ENCODE measurements around the gene KBTBD7.

GRCh38 chr13:41177616-41178015 is 16.8 kb downstream of the KBTBD7 start:
- TF ChIP-seq POLR2A (IDR thresholded peaks at IDR 0.05; ENCODE audit: low read length) (no peak), GATA1 (IDR thresholded peaks at IDR 0.05; ENCODE audit: low read depth, low read length) (no peak)

Measured in erythroblast (primary cell).